ENCODE measurements around the gene CFAP90. TPM values are rescaled to one million over a fixed set of nuclear protein-coding genes. Genes with fewer than 3 reads are reported as not detected.

Gene CFAP90
- total RNA-seq, 1 experiment from 2014 or later = not detected

- CTCF ChIA-PET = no interaction called here
- H3K4me1 ChIP-seq (replicated peaks; ENCODE audit: insufficient read depth) = no peaks in the 10 kb centered on the region
Measured at GRCh38 chr5:7803937-7804336, 47.0 kb downstream of the CFAP90 start.

GRCh38 chr5:7802855-7803254 lies 48.1 kb downstream of the CFAP90 start:
- intact Hi-C loops (cut with micrococcal nuclease; ENCODE audit: unreplicated experiment) = no loop called here
- H2AFZ ChIP-seq = no peak overlapping the region
- H3K9me2 ChIP-seq (ENCODE audit: insufficient read depth) = no peaks in the 10 kb centered on the region
- no peak overlapping the region for H3K4me3 ChIP-seq
- H3K27me3 ChIP-seq (ENCODE audit: insufficient read depth, low read depth) = peaks cover 79% of the 10 kb centered on the region
- ChIA-PET POLR2A (ENCODE audit: unreplicated experiment) (no interaction called here), CTCF (no interaction called here)
- no TSS peak for BruUV-seq (replicated peaks)
- DNase-seq = peak in 1 of 2 experiments; percentile 58
- no peaks in the 10 kb centered on the region for H3K4me1 ChIP-seq (replicated peaks; ENCODE audit: insufficient read depth)
- no peaks in the 10 kb centered on the region for H4K20me1 ChIP-seq (ENCODE audit: insufficient read depth)
- H3K36me3 ChIP-seq (ENCODE audit: low read depth) = no peaks in the 10 kb centered on the region
- TF ChIP-seq CTCF (conservative IDR thresholded peaks at IDR 0.05) (no peak), EZH2 (IDR thresholded peaks at IDR 0.05; ENCODE audit: low read depth) (no peak)
- no peak overlapping the region for H3K27ac ChIP-seq
- H3K79me2 ChIP-seq (ENCODE audit: low read depth) = no peaks in the 10 kb centered on the region
- no peaks in the 10 kb centered on the region for H3K9me3 ChIP-seq (ENCODE audit: insufficient read depth, low read depth)
- H3K4me2 ChIP-seq = no peak overlapping the region
- no peaks in the 10 kb centered on the region for H3F3A ChIP-seq (ENCODE audit: insufficient read depth, low read depth)

More at GRCh38 chr5:7803937-7804336, 47.0 kb downstream of the CFAP90 start:
- Histone ChIP-seq H3K36me3 (ENCODE audit: low read depth) (no peaks in the 10 kb centered on the region), H3K27ac (no peak overlapping the region), H3K4me2 (no peak overlapping the region), H3K4me3 (no peak overlapping the region), H3K79me2 (ENCODE audit: low read depth) (no peaks in the 10 kb centered on the region), H4K20me1 (ENCODE audit: insufficient read depth) (no peaks in the 10 kb centered on the region), H3K9me3 (ENCODE audit: insufficient read depth, low read depth) (no peaks in the 10 kb centered on the region), H3F3A (ENCODE audit: insufficient read depth, low read depth) (no peaks in the 10 kb centered on the region), H3K9me2 (ENCODE audit: insufficient read depth) (no peaks in the 10 kb centered on the region), H2AFZ (no peak overlapping the region), H3K27me3 (ENCODE audit: insufficient read depth, low read depth) (peaks cover 72% of the 10 kb centered on the region)
- TF ChIP-seq CTCF (conservative IDR thresholded peaks at IDR 0.05) (no peak), EZH2 (IDR thresholded peaks at IDR 0.05; ENCODE audit: low read depth) (no peak)
- DNase-seq = no peak
- intact Hi-C loops (cut with micrococcal nuclease; ENCODE audit: unreplicated experiment) = no loop called here
- POLR2A ChIA-PET (ENCODE audit: unreplicated experiment) = no interaction called here
- no TSS peak for BruUV-seq (replicated peaks)

GRCh38 chr5:7801891-7802614 lies 48.9 kb downstream of the CFAP90 start:
- peaks cover 81% of the 10 kb centered on the region for H3K27me3 ChIP-seq (ENCODE audit: insufficient read depth, low read depth)
- no peak overlapping the region for H3K4me2 ChIP-seq
- no TSS peak for BruUV-seq (replicated peaks)
- ChIA-PET POLR2A (ENCODE audit: unreplicated experiment) (no interaction called here), CTCF (no interaction called here)
- no peak for DNase-seq
- TF ChIP-seq CTCF (conservative IDR thresholded peaks at IDR 0.05) (no peak), EZH2 (IDR thresholded peaks at IDR 0.05; ENCODE audit: low read depth) (no peak)
- no peaks in the 10 kb centered on the region for H3K36me3 ChIP-seq (ENCODE audit: low read depth)
- H3K27ac ChIP-seq = no peak overlapping the region
- H3F3A ChIP-seq (ENCODE audit: insufficient read depth, low read depth) = no peaks in the 10 kb centered on the region
- H3K9me2 ChIP-seq (ENCODE audit: insufficient read depth) = no peaks in the 10 kb centered on the region
- H4K20me1 ChIP-seq (ENCODE audit: insufficient read depth) = no peaks in the 10 kb centered on the region
- no peak overlapping the region for H3K4me3 ChIP-seq
- no peaks in the 10 kb centered on the region for H3K9me3 ChIP-seq (ENCODE audit: insufficient read depth, low read depth)
- intact Hi-C loops (cut with micrococcal nuclease; ENCODE audit: unreplicated experiment) = no loop called here
- H3K79me2 ChIP-seq (ENCODE audit: low read depth) = no peaks in the 10 kb centered on the region
- no peak overlapping the region for H2AFZ ChIP-seq
- no peaks in the 10 kb centered on the region for H3K4me1 ChIP-seq (replicated peaks; ENCODE audit: insufficient read depth)
